MV-4-11 (cell line): ENCODE measurements around the gene CAMK2B.

Experiments used
- DNase-seq: peaks from one replicate; lab custom pipeline; 2025; lab: John Stamatoyannopoulos, UW

CAMK2B gene

DNA sequence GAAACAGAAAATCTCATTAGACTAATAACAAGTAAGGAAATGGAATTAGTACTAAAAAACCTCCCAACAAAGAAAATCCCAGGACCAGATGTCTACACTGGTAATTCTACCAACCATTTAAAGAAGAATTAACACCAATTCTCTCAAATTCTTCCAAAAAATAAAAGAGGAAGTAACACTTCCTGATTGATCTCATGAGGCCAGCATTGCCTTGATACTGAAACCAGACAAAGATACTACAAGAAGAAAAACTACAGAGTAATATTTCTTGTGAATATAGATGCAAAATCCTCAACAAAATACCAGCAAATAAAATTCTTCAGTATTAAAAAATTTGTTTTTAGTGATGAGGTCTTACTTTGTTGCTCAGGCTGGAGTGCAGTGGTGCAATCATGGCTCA is 157.5 kb downstream of the CAMK2B start:
- DNase-seq, result peak; percentile 67
